Adipose tissue (tissue), 3 donors: ENCODE data around the gene FIGLA. TPM values are rescaled to one million over a fixed set of nuclear protein-coding genes. Genes with fewer than 3 reads are reported as not detected.

Experiments used
- H3K27ac ChIP-seq: one replicate; pipeline ENCODE4 v1.5.1; 2013; ENCODE audit warnings: low read depth, low read length
- WGBS, 3 donors: extraction: QIAGEN DNeasy Blood & Tissue Kit; methylation state at CpG; one replicate each; pipeline ENCODE4 v1.1.7; 2013; 5-methylcytosine and 5-hydroxymethylcytosine counted together
- polyA plus RNA-seq, 3 donors: library from polyadenylated mRNA; stranded (reverse); fragments of 200-250 nt; gene quantifications; one replicate each; pipeline ENCODE4 v1.2.3, GENCODE V29; 2013
- donor health status: healthy with polysubstance abuse.
- donor health status: Bipolar disorder and iron deficiency.
- donor health status: healthy.

FIGLA gene
- polyA plus RNA-seq, 3 donors: 0.12 to 0.32 TPM; not detected in 1

DNA sequence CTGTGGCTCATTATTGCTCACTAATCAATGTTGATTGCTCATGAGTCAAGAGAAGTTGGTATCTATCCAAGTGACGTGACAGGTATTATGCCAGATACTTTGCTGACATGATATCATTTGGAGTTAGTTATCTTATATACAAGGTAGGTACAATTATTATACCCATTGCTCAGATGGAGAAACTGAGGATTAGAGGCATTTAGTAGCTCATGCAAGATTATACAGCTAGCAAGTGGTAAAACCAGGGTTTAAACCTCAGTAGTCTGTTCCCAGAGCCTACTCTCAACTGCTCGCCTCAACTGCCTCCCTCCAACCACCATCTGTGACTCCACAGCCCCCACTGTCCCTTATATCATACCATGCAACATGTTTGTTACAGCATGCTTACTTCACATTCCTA, 6.1 kb downstream of the FIGLA start:
- no peak overlapping the region for H3K27ac ChIP-seq
- WGBS, 3 donors: 82 to 95% (median 90%) methylated on average over 2 of the region's 2 CpGs

DNA sequence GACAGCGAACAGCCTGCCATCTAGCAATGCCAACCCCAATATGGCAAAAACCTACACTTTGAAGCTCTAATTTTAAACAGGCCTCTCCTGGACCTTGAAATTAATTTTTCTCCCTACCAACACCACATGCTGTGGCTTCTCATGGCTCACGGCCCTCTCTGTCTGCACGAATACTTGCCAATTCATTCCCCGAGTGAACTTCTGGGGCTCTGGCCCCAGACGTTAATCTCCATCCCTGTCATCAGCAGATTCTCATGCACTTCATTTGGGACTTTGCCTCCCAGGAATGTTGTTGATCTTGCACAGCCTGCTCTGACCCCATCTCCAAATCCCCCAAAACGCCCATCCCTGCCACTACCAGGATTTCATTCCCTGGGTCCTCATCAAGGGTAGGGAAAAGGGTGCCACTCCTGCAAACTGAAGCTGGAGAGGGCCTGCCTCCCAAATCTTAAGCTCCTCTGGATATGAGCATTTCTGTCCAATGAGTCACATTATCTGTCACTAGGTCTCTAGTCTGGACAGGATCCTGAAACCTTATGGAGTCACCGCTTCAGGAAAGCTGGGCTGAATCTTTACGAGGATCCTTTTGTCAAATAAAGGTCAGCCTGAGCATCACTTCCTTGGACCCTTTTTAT, 10.4 kb downstream of the FIGLA start:
- 64 to 79% (median 76%) methylated on average over 8 of the region's 8 CpGs for WGBS, 3 donors
- no peak overlapping the region for H3K27ac ChIP-seq

DNA sequence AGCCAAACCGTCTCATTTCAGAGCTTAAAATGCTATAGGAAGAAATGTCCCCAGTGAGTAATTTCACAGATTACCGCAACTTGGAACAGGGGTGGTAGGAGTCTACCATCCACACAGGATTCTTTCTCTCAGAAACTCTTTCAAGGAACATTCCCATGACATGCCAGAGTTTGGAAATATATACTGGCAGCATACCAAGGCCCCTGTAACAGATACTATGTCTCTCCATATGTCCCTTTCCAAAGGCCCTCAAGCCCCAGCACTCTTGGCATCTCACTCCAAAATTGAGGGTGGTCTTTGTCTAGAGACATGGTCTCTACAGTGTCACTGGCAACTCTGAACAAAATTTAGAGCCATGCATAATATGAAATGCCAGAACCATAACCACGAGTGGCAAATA, 11.0 kb downstream of the FIGLA start:
- 59 to 69% (median 60%) methylated on average over 3 of the region's 3 CpGs for whole genome bisulfite sequencing, 3 donors

DNA sequence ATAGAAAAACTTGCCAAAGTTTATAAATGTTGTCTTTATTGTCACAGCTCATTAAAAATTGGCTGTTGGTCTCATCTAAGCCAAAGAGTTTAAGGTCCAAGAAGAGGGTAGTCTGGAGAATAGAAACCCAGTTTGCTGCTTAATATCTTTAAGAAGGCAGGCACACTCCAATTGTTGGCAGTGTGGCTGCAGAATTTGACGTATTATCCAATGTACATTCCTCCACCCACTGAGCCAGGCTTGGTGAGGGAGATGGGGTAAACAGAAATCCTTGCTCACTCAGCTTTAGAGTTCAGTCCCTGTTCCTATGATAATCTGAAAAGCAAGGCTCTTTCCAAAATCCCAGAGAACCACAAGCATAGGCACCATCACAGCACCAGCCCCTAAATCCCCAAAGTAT, 11.8 kb downstream of the FIGLA start:
- no peak overlapping the region for H3K27ac ChIP-seq
- WGBS, 3 donors: 55 to 80% (median 75%) methylated on average over 1 of the region's 1 CpG

More for the DNA sequence above, 11.0 kb downstream of the FIGLA start:
- no peak overlapping the region for H3K27ac ChIP-seq

DNA sequence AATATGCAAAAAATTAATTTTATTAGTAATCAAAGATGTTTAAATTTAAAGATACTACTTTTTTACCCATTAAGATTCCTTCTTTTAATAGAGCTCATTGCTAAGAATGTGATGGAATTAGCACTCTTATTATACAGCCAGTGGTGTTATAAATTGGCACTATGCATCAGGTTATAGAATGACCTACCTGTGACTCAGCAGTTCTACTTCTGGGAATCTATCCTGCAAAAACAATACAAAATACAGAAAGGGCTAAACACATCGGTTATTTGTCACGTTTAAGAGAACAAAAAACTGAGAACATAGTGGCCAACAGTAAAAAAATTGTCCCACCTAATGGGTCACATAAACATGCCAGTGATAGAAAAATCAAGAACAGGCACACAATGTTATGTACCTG, 13.0 kb downstream of the FIGLA start:
- WGBS, 3 donors: 47 to 64% (median 58%) methylated on average over 2 of the region's 2 CpGs
- H3K27ac ChIP-seq: no peak overlapping the region

DNA sequence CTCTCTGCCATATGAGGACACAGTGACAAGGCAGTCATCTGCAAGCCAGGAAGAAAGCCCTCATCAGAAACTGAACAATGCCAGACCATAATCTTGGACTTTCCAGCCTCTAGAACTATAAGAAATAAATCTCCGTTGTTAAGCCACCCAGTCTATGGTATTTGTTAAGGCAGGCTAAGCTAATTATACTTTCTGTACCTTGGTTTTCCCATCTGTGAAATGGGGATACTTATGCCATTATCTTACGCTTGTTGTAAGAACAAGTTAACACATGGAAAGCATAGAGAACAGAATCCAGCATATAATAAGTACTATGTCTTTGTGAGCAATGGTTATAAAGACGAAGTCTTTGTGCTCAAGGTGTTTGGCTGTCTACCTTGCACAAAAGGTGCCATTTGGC, 14.2 kb downstream of the FIGLA start:
- 84 to 96% (median 93%) methylated on average over 3 of the region's 3 CpGs for WGBS, 3 donors
- no peak overlapping the region for H3K27ac ChIP-seq

DNA sequence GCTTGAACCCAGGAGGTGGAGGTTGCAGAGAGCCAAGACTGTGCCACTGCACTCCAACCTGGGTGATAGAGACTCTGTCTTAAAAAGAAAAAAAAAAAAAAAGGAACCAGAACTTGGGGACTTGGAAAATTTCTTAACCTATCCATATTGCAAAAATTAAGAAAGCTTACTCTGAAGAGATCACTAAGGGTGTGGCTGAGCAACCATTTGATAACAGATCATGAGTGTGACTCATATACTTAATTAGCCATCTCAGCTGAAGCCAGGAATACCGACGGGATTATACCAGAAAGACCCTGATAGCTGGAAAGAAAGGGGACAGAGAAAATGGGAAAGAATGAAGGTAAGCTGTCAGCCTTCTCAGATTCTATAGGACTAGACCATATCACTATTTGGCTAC, 15.3 kb downstream of the FIGLA start:
- WGBS, 3 donors: 50 to 61% (median 51%) methylated on average over 2 of the region's 2 CpGs
- H3K27ac ChIP-seq: no peak overlapping the region

DNA sequence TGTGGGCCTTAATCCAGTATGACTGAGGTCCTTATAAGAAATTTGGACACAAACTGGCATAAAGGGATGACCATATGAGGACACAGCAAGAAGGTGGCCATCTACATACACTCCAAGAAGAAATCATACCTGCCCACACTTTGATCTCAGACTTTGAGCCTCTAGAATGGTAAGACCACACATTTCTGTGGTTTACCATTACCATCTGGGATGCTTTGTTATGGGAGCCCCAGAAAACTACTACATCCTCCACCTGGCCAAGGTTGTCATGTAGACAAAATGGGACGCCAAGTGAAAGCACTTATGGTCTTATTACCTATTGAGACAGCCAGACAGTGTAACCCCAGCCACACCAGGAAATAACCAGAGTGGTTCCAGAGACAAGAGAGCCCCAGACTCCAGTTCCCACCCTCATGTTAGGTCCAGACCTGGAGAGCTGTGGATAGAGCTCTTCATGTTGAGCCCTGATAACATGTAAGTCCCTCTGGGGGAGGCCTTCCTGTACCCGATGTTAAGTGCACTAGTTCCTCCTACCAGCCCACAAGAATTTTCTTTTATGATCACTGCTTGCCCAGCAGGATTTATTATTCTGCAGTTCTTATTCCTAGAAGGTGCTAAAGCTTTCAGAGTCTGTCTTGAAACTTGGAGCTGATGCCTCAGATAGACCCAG, 17.8 kb downstream of the FIGLA start:
- no peak overlapping the region for H3K27ac ChIP-seq
- WGBS, 3 donors: 61 to 88% (median 75%) methylated on average over 2 of the region's 2 CpGs

DNA sequence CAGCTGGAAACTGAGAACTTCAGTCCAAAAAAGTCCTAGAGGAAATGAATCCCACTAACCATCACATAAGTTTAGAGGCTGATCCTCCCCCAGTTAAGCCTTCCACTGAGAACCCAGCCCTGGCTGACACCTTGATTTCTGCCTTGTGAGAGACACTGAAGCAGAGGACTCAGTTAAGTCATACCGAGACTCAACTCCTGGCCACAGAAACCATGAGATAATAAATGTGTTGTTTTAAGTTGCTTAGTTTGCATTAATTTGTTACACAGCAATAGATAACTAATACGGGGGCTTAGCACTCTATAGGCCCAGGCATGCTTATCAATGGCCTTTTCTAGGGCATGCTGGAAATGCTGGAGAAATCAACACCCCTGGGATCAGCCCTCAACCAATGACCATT, 19.0 kb downstream of the FIGLA start:
- WGBS, 3 donors: 84 to 86% (median 85%) methylated on average over 2 of the region's 2 CpGs

DNA sequence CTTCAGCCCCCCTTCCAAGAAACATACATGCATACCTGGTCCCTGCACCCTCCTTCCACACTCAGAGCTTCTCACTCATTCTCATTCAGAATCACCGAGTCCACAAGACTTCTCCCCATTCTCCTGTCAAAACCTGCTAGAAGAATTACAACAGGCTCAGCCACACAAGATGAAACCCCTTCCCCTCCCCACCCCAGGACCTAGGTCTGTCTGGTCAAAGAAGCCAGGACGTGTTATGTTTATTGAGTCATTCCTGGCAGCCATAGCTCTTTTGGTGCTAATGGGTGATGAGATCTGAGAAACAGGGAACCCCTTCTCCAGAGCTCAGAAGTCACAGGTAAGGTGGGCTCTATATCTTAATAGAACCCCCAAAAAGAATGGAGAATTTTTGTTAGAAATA, 21.0 kb downstream of the FIGLA start:
- H3K27ac ChIP-seq: no peak overlapping the region
- 58 to 74% (median 67%) methylated on average over 2 of the region's 2 CpGs for WGBS, 3 donors

More for the DNA sequence above, 19.0 kb downstream of the FIGLA start:
- H3K27ac ChIP-seq: no peak overlapping the region

DNA sequence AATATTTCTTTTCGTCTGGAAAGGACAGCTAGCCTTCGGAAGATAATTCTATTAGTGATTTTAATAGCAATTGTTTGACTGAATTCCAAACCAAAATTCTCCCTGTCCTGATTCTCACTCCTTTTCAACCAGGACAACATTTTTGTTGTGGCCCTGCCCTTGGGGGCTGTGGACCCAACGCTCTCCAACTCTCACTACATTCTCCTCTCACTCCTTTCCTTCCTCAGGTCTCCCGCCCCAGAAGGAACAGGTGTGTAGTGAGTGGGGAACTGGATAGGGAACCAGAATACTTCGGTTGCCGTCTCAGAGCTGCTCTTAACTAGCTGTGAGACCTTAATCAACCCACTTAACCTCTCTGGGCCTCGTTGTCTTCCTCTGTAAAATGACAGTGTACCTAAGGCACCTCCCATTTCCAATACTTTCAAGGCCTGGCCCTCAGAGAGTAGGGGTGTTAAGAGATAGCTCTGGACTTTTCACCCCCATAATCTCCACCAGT, 21.8 kb downstream of the FIGLA start:
- H3K27ac ChIP-seq: no peak overlapping the region
- 51 to 62% (median 61%) methylated on average over 7 of the region's 7 CpGs for WGBS, 3 donors

DNA sequence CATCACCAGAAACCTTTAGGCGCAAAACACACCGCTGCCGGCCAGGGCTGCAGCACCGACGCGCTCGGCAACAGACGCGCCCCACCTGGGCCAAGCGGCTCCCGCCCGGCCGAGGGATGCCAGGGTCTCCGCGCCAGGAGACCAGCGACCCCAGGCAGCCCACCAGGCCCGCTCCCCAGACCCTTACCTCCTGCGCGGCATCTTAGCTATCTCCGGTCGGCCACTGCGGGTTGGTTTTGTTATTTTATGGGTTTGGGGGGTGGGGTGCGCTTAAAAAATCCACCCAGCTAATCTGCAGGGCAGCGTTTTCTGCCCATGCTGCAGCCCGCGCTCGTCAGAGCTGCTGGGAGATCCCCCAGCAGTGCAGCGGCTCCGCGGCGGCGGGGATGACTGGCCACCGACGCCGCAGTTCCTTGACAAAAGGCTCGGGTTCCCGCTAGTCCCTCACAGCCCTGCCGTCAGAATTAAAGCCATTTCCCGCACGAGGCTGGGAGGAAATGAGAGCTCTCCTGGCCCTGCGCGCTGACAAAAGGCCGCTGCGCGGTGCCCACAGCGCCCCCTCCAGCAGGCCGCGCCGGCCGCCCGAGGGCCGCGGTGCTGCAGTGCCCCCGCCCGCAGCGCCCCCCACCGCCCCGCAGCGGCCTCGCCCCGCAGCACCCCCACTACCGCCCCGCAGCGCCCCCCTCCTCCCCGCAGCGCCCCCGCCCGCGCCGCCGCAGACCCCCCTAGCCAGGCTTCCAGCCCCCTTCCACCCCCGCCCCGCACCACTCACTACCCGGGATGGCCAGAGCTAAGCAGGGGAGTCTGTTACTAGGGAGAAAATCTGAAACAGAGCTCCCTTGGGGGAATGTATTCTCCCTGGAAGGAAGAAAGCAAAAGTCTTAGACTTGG, 22.5 kb downstream of the FIGLA start, which contains the start of gene ADD2:
Gene ADD2, minus strand, starts transcription at position 502 of the 891 bp plus-strand sequence. CDS start 61,792 bp downstream, outside the sequence.
- 1% methylated on average over 40 to 70 of the region's 74 CpGs for WGBS, 3 donors
- no peak within 1 kb of the TSS for H3K27ac ChIP-seq

DNA sequence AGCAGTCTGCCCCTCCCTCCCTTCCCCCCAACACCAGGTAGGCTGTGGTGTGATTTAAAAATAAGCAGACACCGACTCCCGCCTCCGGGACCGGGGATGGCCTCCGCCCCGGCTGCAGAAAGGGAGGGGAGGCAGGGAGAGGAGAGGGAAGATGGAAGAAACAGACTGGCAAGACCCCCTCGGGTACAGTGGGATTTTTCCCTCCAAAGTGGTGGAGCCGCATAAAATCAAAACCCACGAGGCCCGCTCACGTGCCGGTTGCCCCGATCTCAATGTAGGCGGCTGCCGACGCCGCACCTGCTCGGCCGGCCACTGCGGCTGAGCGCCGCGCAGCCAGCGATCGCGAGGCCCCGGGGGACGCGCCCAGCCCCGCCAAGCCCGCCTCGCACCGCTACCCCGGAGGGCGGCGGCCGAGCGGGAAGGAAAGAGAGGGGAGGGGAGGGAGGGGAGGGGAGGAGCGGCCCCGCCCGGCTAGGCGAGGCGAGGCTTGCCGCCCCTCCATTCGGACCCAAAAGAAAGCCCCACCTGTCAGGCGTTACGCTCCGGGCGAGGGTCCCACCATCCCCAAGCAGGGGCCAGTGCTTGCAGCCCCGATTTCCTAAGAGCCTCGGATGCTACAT, 23.3 kb downstream of the FIGLA start:
- no peak overlapping the region for H3K27ac ChIP-seq
- WGBS, 3 donors: 0 to 1% (median 0%) methylated on average over 33 to 51 of the region's 51 CpGs

DNA sequence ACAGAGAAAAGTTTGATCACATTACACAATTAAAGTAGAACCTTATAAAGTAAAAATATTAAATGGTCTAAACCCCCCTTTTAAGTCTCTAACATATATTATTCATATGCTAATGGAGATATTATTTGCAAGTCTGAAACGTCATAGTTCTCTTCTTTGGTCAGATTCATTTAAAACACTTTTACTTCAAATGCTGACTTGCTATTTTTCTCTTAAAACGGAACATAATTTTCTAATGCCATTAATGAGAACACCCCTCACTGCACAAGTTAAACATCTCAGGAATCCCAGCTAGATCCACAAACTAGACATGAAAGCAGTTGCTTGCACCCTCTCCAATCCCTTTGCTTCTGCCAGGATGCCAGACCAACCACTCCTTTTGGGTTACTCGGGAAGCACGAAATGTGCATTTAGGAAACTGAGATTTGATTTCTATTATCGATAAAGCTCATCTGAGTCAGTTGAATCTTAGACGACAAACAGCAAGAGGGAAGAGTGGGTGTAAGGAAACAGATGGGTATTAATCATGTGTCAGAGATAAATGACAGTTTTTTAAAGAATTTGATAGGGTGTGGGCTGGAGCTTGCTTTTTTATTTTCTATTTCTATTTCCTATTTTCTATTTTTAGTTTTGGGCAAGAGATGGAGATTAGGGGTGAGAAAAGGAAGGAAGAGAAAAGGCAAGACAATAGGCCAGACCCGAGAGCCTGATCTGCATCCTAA, 23.9 kb downstream of the FIGLA start:
- WGBS, 3 donors: 22 to 27% (median 26%) methylated on average over 7 of the region's 7 CpGs
- H3K27ac ChIP-seq: no peak overlapping the region

DNA sequence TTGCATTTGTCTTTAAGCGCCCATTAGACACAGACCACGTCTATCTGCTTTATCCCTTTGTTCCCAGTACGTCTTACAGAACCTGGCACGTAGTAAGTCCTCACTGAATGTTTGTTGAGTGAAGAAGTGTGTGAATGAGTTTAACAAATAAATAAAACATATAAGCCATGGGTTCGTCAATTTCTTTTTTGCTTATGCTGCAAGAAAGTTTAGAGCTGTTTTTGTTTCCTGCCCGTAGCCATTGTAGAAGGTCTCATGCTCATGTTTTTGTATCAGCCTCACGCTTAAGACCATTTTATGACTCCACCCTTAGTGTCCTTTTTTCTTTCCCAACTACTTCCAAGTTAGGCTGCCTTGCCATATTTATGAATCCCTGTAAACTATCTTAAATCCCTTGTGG, 24.9 kb downstream of the FIGLA start:
- H3K27ac ChIP-seq: no peak overlapping the region
- 85 to 91% (median 85%) methylated on average over 7 of the region's 7 CpGs for WGBS, 3 donors

DNA sequence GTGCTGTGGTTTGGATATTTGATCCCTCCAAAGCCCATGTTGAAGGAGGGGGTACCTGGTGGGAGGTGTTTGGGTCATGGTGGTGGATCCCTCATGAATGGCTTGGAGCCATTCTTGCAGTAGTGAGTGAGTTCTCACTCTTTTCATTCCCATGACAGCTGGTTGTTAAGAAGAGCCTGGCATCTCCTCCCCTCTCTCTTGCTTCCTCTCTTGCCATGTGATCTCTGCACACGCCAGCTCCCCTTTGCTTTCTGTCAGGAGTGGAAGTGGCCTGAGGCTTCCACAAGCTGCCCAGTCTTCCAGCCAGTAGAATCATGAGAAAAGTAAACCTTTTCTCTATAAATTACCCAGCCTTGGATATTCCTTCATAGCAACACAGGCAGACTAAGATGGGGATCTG, 31.0 kb downstream of the FIGLA start:
- 59 to 88% (median 64%) methylated on average over 1 of the region's 1 CpG for WGBS, 3 donors
- H3K27ac ChIP-seq: no peak overlapping the region

DNA sequence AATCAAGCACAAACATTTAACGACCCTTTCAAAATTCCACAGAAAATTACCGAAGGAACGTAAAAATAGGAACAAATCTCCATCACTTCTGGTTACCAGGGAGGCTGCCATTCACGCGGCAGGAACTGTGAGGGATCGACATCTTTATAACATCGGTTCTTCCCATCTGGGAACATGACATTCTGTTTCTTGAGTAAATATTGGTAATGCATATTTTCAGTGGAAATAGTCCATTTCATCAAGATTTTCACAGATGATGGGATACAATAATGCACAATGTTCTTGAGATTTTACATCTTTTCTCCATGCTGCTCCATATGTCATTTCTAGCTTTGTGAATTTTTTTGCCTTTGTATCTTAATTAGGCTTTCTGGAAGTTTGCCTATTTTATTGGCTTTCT, 32.5 kb downstream of the FIGLA start:
- WGBS, 3 donors: 81 to 94% (median 94%) methylated on average over 7 of the region's 7 CpGs
- no peak overlapping the region for H3K27ac ChIP-seq

DNA sequence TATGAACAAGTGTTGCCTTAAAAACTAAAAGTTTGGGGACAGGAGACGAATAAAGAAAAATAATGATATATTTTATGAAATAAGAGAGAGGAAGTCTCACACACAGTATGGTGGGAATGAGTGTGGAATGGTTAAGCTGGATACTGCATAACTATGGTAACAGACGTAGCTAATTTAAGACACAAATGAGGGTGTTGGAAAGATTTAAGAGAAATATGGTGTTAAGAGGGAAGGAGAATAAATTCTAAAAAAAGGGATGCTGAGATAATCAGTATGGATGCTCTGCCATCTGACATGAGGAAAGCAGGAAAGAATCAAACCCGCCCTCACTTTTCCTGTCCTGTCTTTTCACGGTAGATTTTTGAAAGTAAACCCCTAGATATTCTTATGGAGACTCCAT, 33.1 kb downstream of the FIGLA start:
- no peak overlapping the region for H3K27ac ChIP-seq
- WGBS, 3 donors: 76 to 81% (median 78%) methylated on average over 4 of the region's 4 CpGs
